Measurements from ENCODE around the gene BMP4.
A peak's percentile ranks its signal among the peaks of the same experiment; 100 is the strongest.
"Not testable (repeated sequence)": the region's sequence is repeated elsewhere in the genome, so short reads cannot be mapped to it uniquely, and the experiment has no call there.

BMP4 gene

DNA sequence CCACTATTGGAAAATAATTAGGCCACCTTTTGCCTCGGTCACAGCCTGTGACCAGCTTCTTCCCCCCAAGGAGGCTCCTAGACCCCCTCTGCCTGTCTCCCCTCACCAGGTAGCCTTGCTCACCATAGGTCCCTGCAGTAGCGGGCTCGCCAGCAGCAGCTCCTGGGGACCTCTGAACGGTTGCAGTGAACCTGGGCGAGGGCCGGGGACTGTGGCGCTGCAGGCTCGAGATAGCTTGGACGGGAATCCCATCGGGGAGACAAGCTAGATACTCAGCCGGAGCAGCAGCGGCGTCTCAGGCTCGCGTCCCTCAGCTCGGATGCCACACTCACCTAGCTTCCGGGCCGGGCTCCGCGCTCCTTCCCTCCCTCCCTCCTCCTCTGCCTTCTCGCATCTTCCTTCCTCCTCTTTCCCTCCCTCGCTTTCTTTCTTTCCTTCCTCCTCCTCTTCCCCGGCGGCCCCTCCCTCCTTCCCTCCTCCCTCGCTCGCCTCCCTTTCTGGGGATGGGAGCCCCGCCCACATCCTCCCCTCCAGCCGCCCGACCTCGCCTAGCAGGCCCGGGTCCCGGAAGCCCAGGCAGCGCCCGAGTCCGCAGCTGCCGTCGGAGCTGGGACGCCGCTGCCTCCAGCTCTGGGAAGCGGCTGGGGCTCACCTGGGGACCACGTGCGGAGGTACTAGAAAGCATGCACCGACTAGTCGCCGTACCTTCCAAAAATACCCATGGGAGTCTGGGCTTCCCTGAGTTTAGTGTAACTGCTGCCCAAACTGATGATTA is at the start of gene BMP4:
TSS of gene BMP4 (minus strand) at position 399 of the 775 bp plus-strand sequence. CDS start 4,603 bp downstream, outside the sequence.
- peak; percentile 80 for DNase-seq (ENCODE audit: low read depth, low spot score)

- DNase-seq (ENCODE audit: low read depth, low spot score): no peak
These were observed 46.4 kb upstream of the BMP4 start for GRCh38 chr14:54003064-54003463.

GRCh38 chr14:54002653-54003052 is 46.0 kb upstream of the BMP4 start:
- DNase-seq (ENCODE audit: low read depth, low spot score): no peak

- no peak for DNase-seq (ENCODE audit: low read depth, low spot score)
These were observed 44.7 kb upstream of the BMP4 start for GRCh38 chr14:54001189-54001878.

- DNase-seq (ENCODE audit: low read depth, low spot score): no peak
These were observed 43.8 kb upstream of the BMP4 start for GRCh38 chr14:54000341-54000811.

- DNase-seq (ENCODE audit: low read depth, low spot score): no peak
These were observed 42.5 kb upstream of the BMP4 start for GRCh38 chr14:53999061-53999488.

DNA sequence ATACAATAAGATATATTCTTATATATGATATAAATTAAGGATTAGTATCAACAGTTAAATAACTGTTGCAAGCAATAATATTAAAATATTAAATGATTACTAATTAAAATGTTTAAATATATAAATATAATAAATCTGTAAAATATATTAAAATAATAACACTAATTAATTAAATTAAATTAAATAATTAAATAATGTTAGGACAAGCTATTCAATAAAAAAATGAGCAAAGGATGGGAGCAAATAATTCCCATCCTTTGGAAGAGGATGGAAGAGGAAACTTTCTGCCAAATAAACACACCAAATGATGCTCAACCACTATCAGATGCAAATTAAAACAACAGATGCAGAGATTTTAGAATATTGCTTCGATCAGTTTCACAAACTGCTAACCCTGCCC is 39.4 kb upstream of the BMP4 start:
- DNase-seq (ENCODE audit: low read depth, low spot score): no peak

DNA sequence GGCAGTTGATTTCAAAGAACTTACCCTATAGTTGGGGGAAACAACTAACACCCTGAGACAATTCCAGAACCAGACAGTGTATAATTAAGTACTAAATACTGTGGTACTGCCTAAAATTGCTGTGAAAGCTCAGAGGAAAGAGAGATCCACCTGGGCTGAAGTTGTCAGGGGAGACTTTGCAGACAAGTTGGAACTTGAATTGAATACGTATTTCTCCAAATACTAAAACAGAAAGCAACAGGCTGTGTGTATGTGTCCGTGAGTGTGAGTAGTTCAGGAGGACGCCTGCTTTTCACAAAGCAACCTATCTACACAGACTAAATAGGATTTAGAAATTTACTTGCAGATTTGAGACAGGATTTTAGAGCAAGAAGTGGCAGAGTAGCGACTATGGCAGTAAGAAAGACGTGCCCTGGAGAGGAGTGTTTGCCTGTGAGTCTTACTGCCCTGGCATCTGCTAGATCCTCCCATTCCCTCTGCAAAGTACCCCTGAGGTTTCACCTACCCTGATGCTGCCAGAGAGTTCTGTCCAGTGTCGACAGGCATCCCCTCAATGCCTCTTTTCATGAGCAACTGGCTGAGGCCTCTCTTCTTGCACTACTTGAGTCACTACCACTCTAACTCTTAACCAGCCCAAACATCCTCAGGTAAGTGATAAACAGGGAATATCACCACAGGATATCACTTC is 37.4 kb upstream of the BMP4 start:
- no peak for DNase-seq (ENCODE audit: low read depth, low spot score)

DNA sequence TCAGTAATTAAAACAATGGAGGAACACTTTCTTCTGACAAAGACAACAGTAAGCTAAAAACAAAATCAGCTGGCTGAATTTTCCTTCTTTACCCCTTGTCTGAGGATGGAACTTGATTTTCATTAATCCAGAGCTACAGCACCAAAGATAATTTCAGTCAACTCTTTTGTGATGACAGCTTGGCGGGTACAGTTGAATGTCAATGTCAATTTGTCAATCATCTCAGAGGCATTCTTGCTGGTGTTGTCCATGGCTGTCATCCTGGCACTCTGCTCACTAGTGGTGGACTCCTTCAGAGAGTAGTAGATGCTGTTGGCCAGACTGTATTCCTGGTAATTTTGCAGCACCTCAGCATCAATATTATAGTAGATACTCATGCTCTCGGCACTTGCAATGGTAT is 34.4 kb upstream of the BMP4 start:
- no peak for DNase-seq (ENCODE audit: low read depth, low spot score)

GRCh38 chr14:53986718-53987117 is 30.1 kb upstream of the BMP4 start:
- DNase-seq (ENCODE audit: low read depth, low spot score): not testable (repeated sequence)

- not testable (repeated sequence) for DNase-seq (ENCODE audit: low read depth, low spot score)
These were observed 28.3 kb upstream of the BMP4 start for GRCh38 chr14:53984958-53985357.

DNA sequence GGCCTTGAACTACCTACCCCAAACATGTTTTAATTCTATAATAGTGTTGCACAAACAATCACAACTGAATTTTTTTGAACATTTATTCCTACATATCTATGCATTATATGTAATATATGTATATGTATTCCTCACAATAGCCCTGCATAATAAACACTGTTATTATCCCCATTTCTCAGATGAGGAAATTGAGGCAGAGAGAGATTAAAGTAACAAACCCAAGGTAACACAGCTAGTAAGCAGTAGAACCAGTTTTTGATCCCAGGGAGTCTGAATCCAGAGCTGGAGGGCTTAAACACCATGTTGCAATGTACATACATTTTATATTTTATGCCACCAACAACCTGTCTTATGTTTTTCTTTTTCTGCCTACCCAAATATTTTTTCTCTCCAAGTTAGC is 26.5 kb upstream of the BMP4 start:
- DNase-seq (ENCODE audit: low read depth, low spot score): no peak

GRCh38 chr14:53982546-53982945 is 25.9 kb upstream of the BMP4 start:
- peak; percentile 73 for DNase-seq (ENCODE audit: low read depth, low spot score)

GRCh38 chr14:53979747-53980642 is 23.4 kb upstream of the BMP4 start:
- no peak for DNase-seq (ENCODE audit: low read depth, low spot score)

GRCh38 chr14:53979113-53979681 is 22.6 kb upstream of the BMP4 start:
- no peak for DNase-seq (ENCODE audit: low read depth, low spot score)

DNA sequence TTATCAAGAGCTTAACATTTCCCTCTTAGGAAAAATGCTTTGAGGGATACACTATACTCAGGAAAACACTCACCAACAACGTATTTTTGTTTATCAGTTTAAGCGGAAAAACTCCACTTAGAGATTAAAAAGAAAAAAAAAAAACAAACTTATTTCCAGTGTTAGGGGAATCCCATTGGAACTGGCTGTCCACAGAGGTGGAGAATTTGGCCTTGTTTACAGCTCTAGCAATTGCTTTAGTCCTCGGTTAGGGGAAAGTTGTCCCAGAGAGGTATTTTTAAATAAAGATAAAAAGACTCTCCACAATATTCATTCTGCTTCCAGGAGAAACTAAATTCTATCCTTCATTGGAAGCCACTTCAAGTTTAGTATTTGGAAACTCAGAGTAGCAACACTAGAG is 21.6 kb upstream of the BMP4 start:
- no peak for DNase-seq (ENCODE audit: low read depth, low spot score)

DNA sequence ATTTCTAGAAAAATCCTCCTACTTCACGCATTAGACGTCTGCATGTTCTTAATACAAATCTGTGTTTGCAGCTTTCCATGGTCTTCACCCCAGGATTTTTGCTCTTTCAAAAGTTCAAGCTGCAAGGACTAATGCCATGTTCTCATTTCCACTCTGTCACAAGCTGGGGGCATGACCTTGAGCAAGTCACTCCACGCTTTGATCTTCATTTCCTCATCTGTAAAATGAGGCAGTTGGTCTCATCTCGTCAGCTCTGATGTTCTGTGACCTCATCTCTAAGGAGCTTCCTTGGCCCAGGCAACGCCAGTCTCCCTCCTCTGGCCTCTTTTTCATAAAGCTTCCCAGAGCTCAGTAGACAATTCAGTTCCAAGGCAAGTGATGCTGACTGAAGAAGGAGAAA is 18.8 kb upstream of the BMP4 start:
- DNase-seq (ENCODE audit: low read depth, low spot score): no peak

DNA sequence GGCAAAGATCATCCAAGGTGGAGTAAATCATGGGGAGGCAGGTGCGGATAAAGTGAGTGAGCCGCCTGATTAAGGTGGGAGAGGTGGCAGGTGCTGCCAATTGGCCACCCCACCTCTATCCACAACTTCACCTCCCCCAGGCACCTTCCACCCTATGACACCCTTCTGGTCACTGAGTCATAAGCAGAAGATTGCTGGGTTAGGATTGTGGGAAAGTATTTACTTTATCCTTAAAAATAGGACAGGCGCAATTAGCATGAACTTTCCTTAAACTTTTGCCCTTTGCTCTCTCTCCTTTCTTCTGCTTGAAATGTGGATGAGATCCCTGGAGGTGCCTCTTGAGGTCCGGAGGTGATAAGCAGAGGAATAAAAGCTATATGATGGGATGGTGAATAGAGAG is 14.9 kb upstream of the BMP4 start:
- DNase-seq (ENCODE audit: low read depth, low spot score): no peak

- DNase-seq (ENCODE audit: low read depth, low spot score): no peak
These were observed 12.7 kb upstream of the BMP4 start for GRCh38 chr14:53969326-53969725.

DNA sequence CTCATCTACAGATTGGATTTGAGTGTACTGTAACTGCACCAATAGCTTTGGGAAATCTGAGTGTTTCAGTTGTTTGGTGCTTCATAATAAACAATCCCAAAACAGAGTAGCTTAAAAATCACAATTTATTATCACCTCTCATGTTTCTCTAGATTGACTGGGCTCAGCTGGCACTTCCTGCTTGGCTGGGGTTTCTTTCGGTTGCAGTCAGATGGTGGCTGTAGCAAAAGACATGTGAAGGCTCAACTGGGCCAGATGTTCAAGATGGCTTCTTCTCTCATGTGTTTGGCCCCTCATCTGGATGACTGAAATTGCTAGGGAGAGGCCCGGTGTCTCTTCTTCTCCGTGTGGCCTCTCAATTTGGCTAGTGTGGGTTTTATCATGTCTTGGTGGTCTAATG is 12.1 kb upstream of the BMP4 start:
- DNase-seq (ENCODE audit: low read depth, low spot score): no peak

DNA sequence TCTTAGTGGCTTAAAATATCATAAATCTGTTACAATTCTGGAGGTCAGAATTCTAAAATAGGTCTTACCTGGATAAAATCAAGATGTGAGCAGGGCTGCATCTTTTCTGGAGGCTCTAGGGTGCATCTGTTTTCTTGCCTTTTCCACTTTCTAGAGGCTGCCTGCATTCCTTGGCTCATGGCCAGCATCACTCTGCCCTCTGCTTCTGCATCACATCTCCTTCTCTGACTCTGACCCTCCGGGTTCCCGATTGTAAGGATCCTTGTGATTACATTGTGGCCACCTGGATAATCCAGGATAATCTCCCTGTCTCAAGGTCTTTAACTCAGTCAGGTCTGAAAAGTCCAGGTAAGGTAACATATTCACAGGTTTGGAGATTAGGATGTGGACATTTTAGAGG is 11.0 kb upstream of the BMP4 start:
- no peak for DNase-seq (ENCODE audit: low read depth, low spot score)

Measured in iPS DF 19.7 (cell line).